ENCODE data around the gene BSG. TPM values are rescaled to one million over a fixed set of nuclear protein-coding genes. Genes with fewer than 3 reads are reported as not detected.
"Not testable (repeated sequence)": the region's sequence is repeated elsewhere in the genome, so short reads cannot be mapped to it uniquely, and the experiment has no call there.

BSG gene
- total RNA-seq, 2 donors from 2014 or later, result 176 to 264 TPM

DNA sequence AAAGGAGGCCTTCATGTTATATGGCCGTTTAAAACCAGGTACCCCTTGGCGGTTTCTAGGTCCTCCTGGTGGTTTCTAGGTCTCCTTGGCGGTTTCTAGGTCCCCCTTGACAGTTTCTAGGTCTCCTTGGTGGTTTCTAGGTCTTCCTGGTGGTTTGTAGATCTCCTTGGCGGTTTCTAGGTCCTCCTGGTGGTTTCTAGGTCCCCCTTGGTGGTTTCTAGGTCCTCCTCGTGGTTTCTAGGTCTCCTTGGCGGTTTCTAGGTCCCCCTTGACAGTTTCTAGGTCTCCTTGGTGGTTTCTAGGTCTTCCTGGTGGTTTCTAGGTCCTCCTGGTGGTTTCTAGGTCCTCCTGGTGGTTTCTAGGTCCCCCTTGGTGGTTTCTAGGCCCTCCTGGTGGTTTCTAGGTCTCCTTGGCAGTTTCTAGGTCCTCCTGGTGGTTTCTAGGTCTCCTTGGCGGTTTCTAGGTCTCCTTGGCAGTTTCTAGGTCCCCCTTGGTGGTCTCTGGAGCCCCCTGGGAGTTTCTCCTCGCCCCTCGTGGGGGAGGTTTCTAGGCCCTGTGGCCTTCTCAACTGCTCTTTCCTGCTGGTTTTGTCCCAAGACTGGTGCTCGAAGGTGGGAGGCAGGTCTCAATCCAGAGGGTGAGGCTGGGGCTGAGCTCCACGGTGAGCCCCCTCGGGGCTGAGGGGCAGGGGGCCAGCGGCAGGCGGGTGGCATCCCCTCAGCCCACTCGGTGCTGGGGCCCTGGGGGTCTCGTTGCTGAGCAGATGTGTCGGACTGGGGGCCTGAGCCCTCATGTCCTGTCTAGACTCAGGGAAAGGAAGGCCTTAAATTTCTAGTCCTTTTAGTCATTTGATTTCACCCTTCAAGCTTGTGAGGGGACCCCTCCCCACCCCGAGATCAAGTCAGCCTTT, 25.3 kb downstream of the BSG start:
- Histone ChIP-seq H3K27me3 (no peaks in the 10 kb centered on the region), H3K4me1 (no peaks in the 10 kb centered on the region), H3K9me3 (no peaks in the 10 kb centered on the region), H3K4me3 (no peak overlapping the region), H3K27ac (no peak overlapping the region), H3K36me3 (replicated peaks in 1 of 2; ENCODE audit: insufficient read depth in 1 of 2, low read depth in 2 of 2) (no peaks in the 10 kb centered on the region)
- 69 to 74% methylated on average over 13 to 18 of the region's 18 CpGs for WGBS, 2 donors
- no peak for ATAC-seq
- intact Hi-C loops (cut with DNase I), result no loop called here
- DNase-seq, result no peak
- TF ChIP-seq, protein P1, sequence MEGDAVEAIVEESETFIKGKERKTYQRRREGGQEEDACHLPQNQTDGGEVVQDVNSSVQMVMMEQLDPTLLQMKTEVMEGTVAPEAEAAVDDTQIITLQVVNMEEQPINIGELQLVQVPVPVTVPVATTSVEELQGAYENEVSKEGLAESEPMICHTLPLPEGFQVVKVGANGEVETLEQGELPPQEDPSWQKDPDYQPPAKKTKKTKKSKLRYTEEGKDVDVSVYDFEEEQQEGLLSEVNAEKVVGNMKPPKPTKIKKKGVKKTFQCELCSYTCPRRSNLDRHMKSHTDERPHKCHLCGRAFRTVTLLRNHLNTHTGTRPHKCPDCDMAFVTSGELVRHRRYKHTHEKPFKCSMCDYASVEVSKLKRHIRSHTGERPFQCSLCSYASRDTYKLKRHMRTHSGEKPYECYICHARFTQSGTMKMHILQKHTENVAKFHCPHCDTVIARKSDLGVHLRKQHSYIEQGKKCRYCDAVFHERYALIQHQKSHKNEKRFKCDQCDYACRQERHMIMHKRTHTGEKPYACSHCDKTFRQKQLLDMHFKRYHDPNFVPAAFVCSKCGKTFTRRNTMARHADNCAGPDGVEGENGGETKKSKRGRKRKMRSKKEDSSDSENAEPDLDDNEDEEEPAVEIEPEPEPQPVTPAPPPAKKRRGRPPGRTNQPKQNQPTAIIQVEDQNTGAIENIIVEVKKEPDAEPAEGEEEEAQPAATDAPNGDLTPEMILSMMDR (IDR thresholded peaks at IDR 0.05), result no peak
- no peak for TF ChIP-seq POLR2A (IDR thresholded peaks at IDR 0.05)

DNA sequence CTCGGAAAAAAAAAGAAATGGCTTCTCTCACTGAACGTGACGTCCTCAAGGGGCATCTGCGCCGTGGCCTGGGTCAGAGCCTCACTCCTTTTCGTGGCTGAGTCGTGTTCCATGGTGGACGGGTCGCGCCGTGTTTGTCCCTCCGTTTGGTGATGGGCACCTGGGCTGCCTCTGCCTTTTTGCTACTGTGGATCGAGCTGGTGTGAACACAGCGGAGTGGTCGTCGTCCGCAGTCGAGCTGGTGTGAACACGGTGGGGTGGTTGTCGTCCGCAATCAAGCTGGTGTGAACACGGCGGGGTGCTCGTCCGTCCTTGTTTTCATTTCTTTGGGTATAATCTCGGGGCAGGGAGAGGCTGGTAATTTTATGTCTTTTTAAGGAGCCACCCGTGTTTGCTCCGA, 28.9 kb downstream of the BSG start:
- Histone ChIP-seq H3K27ac (no peak overlapping the region), H3K9me3 (no peaks in the 10 kb centered on the region), H3K27me3 (no peaks in the 10 kb centered on the region), H3K36me3 (replicated peaks in 1 of 2; ENCODE audit: insufficient read depth in 1 of 2, low read depth in 2 of 2) (no peaks in the 10 kb centered on the region), H3K4me3 (no peak overlapping the region), H3K4me1 (no peaks in the 10 kb centered on the region)
- WGBS, 2 donors, result 85 to 86% methylated on average over 28 of the region's 28 CpGs
- TF ChIP-seq POLR2A (IDR thresholded peaks at IDR 0.05), result no peak
- TF ChIP-seq, protein P1 (IDR thresholded peaks at IDR 0.05), result no peak
- DNase-seq (no peak), ATAC-seq (no peak)
- intact Hi-C loops (cut with DNase I), result no loop called here

DNA sequence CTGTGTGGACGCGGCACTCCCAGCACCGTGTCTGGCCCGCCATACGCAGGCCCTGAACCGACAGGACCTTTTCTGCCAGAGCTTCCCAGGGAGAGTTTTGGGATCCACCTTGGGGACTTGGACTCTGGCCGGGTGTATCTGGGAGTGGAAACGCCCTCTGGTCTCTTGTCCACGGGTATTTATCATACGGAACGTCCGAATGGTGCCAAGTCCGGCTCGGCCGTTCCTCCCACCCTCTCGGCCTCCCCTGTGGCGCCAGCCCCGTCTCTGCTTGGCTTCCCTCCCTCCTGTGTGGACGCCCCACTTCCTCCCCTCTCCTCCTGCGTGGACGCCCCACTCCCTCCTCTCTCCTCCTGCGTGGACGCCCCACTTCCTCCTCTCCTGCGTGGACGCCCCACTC, 29.4 kb downstream of the BSG start:
- Histone ChIP-seq H3K4me3 (no peak overlapping the region), H3K9me3 (no peaks in the 10 kb centered on the region), H3K4me1 (no peaks in the 10 kb centered on the region), H3K36me3 (replicated peaks in 1 of 2; ENCODE audit: insufficient read depth in 1 of 2, low read depth in 2 of 2) (no peaks in the 10 kb centered on the region), H3K27me3 (no peaks in the 10 kb centered on the region), H3K27ac (no peak overlapping the region)
- WGBS, 2 donors, result 74 to 77% methylated on average over 24 to 25 of the region's 25 CpGs
- DNase-seq (no peak), ATAC-seq (no peak)
- intact Hi-C loops (cut with DNase I), result no loop called here
- TF ChIP-seq, protein P1 (IDR thresholded peaks at IDR 0.05), result no peak
- TF ChIP-seq POLR2A (IDR thresholded peaks at IDR 0.05), result no peak

DNA sequence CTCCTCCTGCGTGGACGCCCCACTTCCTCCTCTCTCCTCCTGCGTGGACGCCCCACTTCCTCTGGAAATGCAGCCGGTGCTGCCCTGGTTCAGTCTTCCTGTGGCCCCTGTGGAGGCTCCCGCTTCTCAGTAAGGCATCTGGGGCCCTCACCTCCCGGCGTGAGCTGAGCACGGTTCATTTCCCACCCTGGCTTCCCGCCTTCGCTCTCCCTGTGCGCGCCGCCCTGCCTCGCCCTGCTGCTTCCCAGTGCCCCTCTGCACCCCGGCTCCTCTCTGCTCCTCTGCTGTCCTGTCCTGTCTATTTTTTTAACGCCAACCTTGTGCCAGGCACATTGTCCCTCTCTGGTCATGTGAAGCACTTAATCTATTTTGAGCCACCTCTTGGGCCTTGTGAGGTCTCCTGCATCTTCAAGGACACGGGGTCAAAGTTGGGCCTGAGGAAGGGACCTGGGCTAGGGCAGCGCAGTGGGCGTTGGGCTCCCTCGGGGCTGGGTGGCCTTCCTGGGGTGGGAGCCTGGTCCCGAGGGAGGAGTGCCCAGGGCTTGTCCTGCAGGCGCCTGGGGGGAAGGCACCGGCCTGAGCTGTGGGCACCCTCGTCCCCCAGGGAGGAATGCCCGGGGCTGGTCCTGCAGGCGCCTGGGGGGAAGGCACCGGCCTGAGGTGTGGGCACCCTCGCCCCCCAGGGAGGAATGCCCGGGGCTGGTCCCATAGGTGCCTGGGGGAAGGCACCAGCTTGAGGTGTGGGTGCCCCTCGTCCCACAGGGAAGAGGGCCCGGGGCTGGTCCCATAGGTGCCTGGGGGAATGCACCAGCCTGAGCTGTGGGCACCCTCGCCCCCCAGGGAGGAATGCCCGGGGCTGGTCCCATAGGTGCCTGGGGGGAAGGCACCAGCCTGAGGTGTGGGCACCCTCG, 30.2 kb downstream of the BSG start:
- TF ChIP-seq, protein P1 (IDR thresholded peaks at IDR 0.05), result no peak
- no peak for TF ChIP-seq POLR2A (IDR thresholded peaks at IDR 0.05)
- no peaks in the 10 kb centered on the region for H3K4me1 ChIP-seq
- no peaks in the 10 kb centered on the region for H3K36me3 ChIP-seq (replicated peaks in 1 of 2; ENCODE audit: insufficient read depth in 1 of 2, low read depth in 2 of 2)
- intact Hi-C loops (cut with DNase I), result no loop called here
- DNase-seq (no peak), ATAC-seq (no peak)
- H3K27ac ChIP-seq, result no peak overlapping the region
- H3K27me3 ChIP-seq, result no peaks in the 10 kb centered on the region
- no peaks in the 10 kb centered on the region for H3K9me3 ChIP-seq
- H3K4me3 ChIP-seq, result no peak overlapping the region
- 75 to 79% methylated on average over 29 to 34 of the region's 35 CpGs for WGBS, 2 donors

DNA sequence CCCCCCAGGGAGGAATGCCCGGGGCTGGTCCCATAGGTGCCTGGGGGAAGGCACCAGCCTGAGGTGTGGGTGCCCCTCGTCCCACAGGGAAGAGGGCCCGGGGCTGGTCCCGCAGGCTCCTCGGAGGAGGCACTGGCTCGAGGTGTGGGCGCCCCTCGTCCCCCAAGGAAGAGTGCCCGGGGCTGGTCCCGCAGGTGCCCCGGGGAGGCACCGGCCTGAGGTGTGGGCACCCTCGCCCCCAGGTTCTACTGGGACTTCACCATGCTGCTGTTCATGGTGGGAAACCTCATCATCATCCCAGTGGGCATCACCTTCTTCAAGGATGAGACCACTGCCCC, 30.9 kb downstream of the BSG start:
- WGBS, 2 donors, result 77% methylated on average over 11 of the region's 13 CpGs; no CpG with 5 or more reads in 1 of the 2 donors
- H3K36me3 ChIP-seq (replicated peaks in 1 of 2; ENCODE audit: insufficient read depth in 1 of 2, low read depth in 2 of 2); H3K27me3 ChIP-seq; ATAC-seq; intact Hi-C loops (cut with DNase I); H3K4me1 ChIP-seq; DNase-seq; H3K9me3 ChIP-seq; H3K27ac ChIP-seq; H3K4me3 ChIP-seq: not testable (repeated sequence)

DNA sequence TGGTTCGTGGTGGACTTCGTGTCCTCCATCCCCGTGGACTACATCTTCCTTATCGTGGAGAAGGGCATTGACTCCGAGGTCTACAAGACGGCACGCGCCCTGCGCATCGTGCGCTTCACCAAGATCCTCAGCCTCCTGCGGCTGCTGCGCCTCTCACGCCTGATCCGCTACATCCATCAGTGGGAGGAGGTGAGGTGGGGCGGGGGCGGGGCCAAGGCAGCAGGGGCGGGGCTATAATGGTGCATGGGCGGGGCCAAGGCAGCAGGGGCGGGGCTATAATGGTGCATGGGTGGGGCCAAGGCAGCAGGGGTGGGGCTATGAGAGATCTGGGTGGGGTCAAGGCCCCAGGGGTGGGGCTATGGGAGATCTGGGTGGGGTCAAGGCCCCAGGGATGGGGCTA, 31.4 kb downstream of the BSG start:
- H3K27me3 ChIP-seq; DNase-seq; H3K4me1 ChIP-seq; intact Hi-C loops (cut with DNase I); ATAC-seq; H3K36me3 ChIP-seq (replicated peaks in 1 of 2; ENCODE audit: insufficient read depth in 1 of 2, low read depth in 2 of 2); H3K9me3 ChIP-seq; H3K27ac ChIP-seq; H3K4me3 ChIP-seq: not testable (repeated sequence)
- WGBS, 2 donors, result 86 to 93% methylated on average over 10 to 17 of the region's 20 CpGs
